Lower leg skin (tissue), 3 donors: Measurements from ENCODE around the gene GARIN5B.

Experiments used
- CTCF ChIP-seq, 3 donors: fragments of 450-650 bp; IDR thresholded peaks; one replicate each; pipeline ENCODE4 v1.5.1; 2016; ENCODE audit warnings: antibody characterized with exemption in 3 of 3, mild to moderate bottlenecking in 3 of 3, moderate library complexity in 2 of 3
- POLR2A ChIP-seq, 2 donors: fragments of 450-650 bp; IDR thresholded peaks; one replicate each; pipeline ENCODE4 v1.6.1; 2016 to 2017; ENCODE audit warnings: antibody characterized with exemption in 2 of 2, mild to moderate bottlenecking in 1 of 2, moderate library complexity in 1 of 2

DNA sequence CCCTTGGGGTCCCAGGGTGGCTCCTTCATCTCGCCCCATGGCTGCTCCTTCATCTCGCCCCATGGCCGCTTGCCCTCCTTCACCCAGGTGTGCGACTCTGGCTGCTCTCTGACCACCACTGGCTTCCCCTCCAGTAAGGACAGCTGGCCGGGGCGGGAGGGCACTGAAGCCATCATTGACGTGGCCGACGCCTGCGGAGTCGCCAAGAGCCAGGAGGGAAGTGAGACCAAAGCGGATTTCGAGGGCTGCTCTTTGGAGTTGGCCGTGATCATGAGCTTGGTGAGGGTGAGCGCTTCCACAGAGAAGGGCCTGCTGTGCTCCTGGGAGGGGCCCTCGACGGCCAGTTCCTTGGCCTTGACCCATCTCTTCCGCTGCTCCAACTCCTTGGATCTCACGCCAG lies 4.6 kb downstream of the GARIN5B start:
- no peak for TF ChIP-seq CTCF (IDR thresholded peaks at IDR 0.05)
- no peak for TF ChIP-seq POLR2A (IDR thresholded peaks at IDR 0.05)
